ENCODE measurements around the gene USE1. TPM values are rescaled to one million over a fixed set of nuclear protein-coding genes. Genes with fewer than 3 reads are reported as not detected.
A peak's percentile ranks its signal among the peaks of the same experiment; 100 is the strongest.

The USE1 gene
- total and polyA plus RNA-seq, 2 of the 4 experiments (the other 2 are of a cell fraction), result 17.2 to 24.2 TPM

- TF ChIP-seq RAD21 (IDR thresholded peaks at IDR 0.05; ENCODE audit: low read length), result no peak
Observed at GRCh38 chr19:17242431-17243208, 27.5 kb downstream of the USE1 start (continued).

GRCh38 chr19:17243211-17243829 is 28.2 kb downstream of the USE1 start:
- Histone ChIP-seq H4K8ac (ENCODE audit: low read depth in 2 of 2, low read length in 2 of 2) (peak overlapping the region; percentile 64 to 89), H3K4me1 (ENCODE audit: control insufficient read depth, insufficient read depth, low read length) (peaks cover 10% of the 10 kb centered on the region), H3K14ac (replicated peaks; ENCODE audit: low read depth, low read length) (peak overlapping the region; percentile 91), H2AK9ac (replicated peaks; ENCODE audit: low read depth, low read length, poor library complexity) (peak overlapping the region; percentile 98), H3K79me1 (ENCODE audit: low read depth in 1 of 2, low read length in 2 of 2) (peaks cover 22 to 51% of the 10 kb centered on the region in 2 experiments), H3K9me1 (ENCODE audit: insufficient read depth, low read length) (0 out of 2 replicates have a peak, but pooled peaks cover 3% of the 10 kb centered on the region), H3K9me3 (ENCODE audit: control insufficient read depth, insufficient read depth, low read length) (no peaks in the 10 kb centered on the region), H3K4me3 (ENCODE audit: insufficient read depth, low read depth, low read length) (peak overlapping the region; percentile 90), H3K4me2 (ENCODE audit: low read depth, low read length) (peak overlapping the region; percentile 78), H3K4ac (ENCODE audit: low read depth, low read length) (peak overlapping the region; percentile 95), H2AK5ac (ENCODE audit: low read depth, low read length) (peak overlapping the region; percentile 93), H2BK15ac (ENCODE audit: low read depth, low read length) (no peak overlapping the region), H2BK120ac (ENCODE audit: low read depth, low read length) (no peak overlapping the region), H3K9ac (ENCODE audit: low read depth, low read length) (peak overlapping the region; percentile 74), H3K18ac (ENCODE audit: low read depth, low read length) (no peak overlapping the region), H3K36me3 (ENCODE audit: control insufficient read depth, insufficient read depth, low read length) (peaks cover 12% of the 10 kb centered on the region; the same call in 1 of the 2 replicates), H3K27me3 (ENCODE audit: control insufficient read depth, insufficient read depth, low read length) (no peaks in the 10 kb centered on the region), H3K56ac (ENCODE audit: extremely low read depth, insufficient read depth, low read length) (no peak overlapping the region), H2AFZ (replicated peaks; ENCODE audit: low read length, poor library complexity) (peak overlapping the region; percentile 93), H3K23ac (ENCODE audit: low read depth, low read length) (peak overlapping the region; percentile 97), H2BK20ac (ENCODE audit: low read depth, low read length) (no peak overlapping the region), H4K20me1 (ENCODE audit: insufficient read depth, low read length) (peaks cover 28% of the 10 kb centered on the region), H4K5ac (ENCODE audit: low read depth, low read length) (peak overlapping the region; percentile 13; the same call in 1 of the 2 replicates), H3K27ac (ENCODE audit: insufficient read depth, low read length) (peak overlapping the region; percentile 69; the same call in 1 of the 2 replicates), H2BK5ac (ENCODE audit: low read depth, low read length, poor library complexity, severe bottlenecking) (peak overlapping the region; percentile 6), H4K91ac (ENCODE audit: insufficient read depth, low read depth, low read length) (peak overlapping the region; percentile 83)
- WGBS, 2 experiments (ENCODE audit: extremely low coverage in 2 of 2, insufficient read length in 1 of 2), result 48% methylated on average over 8 of the region's 8 CpGs; no CpG with 5 or more reads in 1 of the 2 experiments
- no peak for DNase-seq
- dilution Hi-C loops (cut with HindIII; ENCODE audit: low sequenced_read_pairs, unreplicated experiment), result no loop called here
- intact Hi-C loops (cut with micrococcal nuclease), result no loop called here
- in situ Hi-C loops (cut with MboI; ENCODE audit: low sequenced_read_pairs), result no loop called here
- no peak for ATAC-seq (ENCODE audit: low read depth)
- ChIA-PET POLR2A (ENCODE audit: unreplicated experiment) (no interaction called here), CTCF (no interaction called here)
- BruUV-seq (replicated peaks), result no TSS peak
- TF ChIP-seq MAFK (IDR thresholded peaks at IDR 0.05; ENCODE audit: low read depth, low read length), result no peak
- no peak for TF ChIP-seq NFE2L2 (IDR thresholded peaks at IDR 0.05; ENCODE audit: low read depth, low read length)
- no peak for TF ChIP-seq CEBPB (IDR thresholded peaks at IDR 0.05; ENCODE audit: low read depth, low read length)
- no peak for TF ChIP-seq BHLHE40 (IDR thresholded peaks at IDR 0.05; ENCODE audit: low read depth, low read length)
- no peak for TF ChIP-seq RFX5 (IDR thresholded peaks at IDR 0.05; ENCODE audit: low read depth, low read length)
- TF ChIP-seq, protein P1, sequence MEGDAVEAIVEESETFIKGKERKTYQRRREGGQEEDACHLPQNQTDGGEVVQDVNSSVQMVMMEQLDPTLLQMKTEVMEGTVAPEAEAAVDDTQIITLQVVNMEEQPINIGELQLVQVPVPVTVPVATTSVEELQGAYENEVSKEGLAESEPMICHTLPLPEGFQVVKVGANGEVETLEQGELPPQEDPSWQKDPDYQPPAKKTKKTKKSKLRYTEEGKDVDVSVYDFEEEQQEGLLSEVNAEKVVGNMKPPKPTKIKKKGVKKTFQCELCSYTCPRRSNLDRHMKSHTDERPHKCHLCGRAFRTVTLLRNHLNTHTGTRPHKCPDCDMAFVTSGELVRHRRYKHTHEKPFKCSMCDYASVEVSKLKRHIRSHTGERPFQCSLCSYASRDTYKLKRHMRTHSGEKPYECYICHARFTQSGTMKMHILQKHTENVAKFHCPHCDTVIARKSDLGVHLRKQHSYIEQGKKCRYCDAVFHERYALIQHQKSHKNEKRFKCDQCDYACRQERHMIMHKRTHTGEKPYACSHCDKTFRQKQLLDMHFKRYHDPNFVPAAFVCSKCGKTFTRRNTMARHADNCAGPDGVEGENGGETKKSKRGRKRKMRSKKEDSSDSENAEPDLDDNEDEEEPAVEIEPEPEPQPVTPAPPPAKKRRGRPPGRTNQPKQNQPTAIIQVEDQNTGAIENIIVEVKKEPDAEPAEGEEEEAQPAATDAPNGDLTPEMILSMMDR (conservative IDR thresholded peaks at IDR 0.05; ENCODE audit: low read depth, low read length), result no peak
- TF ChIP-seq FOS (IDR thresholded peaks at IDR 0.05; ENCODE audit: low read depth, low read length), result no peak
- no peak for TF ChIP-seq MXI1 (IDR thresholded peaks at IDR 0.05; ENCODE audit: borderline replicate concordance, low read depth, low read length)
- TF ChIP-seq, protein P2, sequence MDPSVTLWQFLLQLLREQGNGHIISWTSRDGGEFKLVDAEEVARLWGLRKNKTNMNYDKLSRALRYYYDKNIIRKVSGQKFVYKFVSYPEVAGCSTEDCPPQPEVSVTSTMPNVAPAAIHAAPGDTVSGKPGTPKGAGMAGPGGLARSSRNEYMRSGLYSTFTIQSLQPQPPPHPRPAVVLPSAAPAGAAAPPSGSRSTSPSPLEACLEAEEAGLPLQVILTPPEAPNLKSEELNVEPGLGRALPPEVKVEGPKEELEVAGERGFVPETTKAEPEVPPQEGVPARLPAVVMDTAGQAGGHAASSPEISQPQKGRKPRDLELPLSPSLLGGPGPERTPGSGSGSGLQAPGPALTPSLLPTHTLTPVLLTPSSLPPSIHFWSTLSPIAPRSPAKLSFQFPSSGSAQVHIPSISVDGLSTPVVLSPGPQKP (IDR thresholded peaks at IDR 0.05; ENCODE audit: borderline replicate concordance, low read depth, low read length), result no peak
- TF ChIP-seq, protein P3, sequence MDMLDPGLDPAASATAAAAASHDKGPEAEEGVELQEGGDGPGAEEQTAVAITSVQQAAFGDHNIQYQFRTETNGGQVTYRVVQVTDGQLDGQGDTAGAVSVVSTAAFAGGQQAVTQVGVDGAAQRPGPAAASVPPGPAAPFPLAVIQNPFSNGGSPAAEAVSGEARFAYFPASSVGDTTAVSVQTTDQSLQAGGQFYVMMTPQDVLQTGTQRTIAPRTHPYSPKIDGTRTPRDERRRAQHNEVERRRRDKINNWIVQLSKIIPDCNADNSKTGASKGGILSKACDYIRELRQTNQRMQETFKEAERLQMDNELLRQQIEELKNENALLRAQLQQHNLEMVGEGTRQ (IDR thresholded peaks at IDR 0.05; ENCODE audit: low read depth, low read length), result no peak
- TF ChIP-seq POLR2A (IDR thresholded peaks at IDR 0.05; ENCODE audit: low read depth, low read length), result no peak

Data from IMR-90 (cell line).